IMR-90 (cell line): ENCODE data around the gene LRRC1. TPM values are rescaled to one million over a fixed set of nuclear protein-coding genes. Genes with fewer than 3 reads are reported as not detected.

Experiments used
- ATAC-seq: fragments of 200-7000 bp; cut with Tn5 transposase; 2 replicates; pipeline ENCODE4 v1.9.1; 2020; ENCODE audit warnings: low read depth, mild to moderate bottlenecking, moderate library complexity
- BruUV-seq: library from RNA; stranded (reverse); fragments of 400-500 nt; replicated peaks from 2 replicates; lab custom pipeline; 2021; lab: Mats Ljungman, UMichigan
- CTCF ChIA-PET: fragments of 300-600 bp; formaldehyde crosslinking; extraction: SDS; loops from one replicate; lab custom pipeline; 2021; ENCODE audit warnings: antibody characterized with exemption; lab: Yijun Ruan, JAX
- POLR2A ChIA-PET: fragments of 300-600 bp; sonication (Branson Sonifier 250); formaldehyde crosslinking; loops from one replicate; lab custom pipeline; 2022; ENCODE audit warnings: antibody characterized with exemption; ENCODE audit not compliant: unreplicated experiment; lab: Charles Lee
- DNase-seq: peaks from one replicate; pipeline ENCODE4 v3.0.0; 2013
- H2AFZ ChIP-seq: replicated peaks from 2 replicates; pipeline ENCODE3; 2013; ENCODE audit warnings: low read length, mild to moderate bottlenecking; ENCODE audit not compliant: poor library complexity
- H2AK5ac ChIP-seq: 2 replicates; pipeline ENCODE4 v1.6.1; 2013; ENCODE audit warnings: low read depth, low read length, inconsistent platforms
- H2AK9ac ChIP-seq: replicated peaks from 2 replicates; pipeline ENCODE3; 2013; ENCODE audit warnings: mild to moderate bottlenecking, low read depth, low read length, moderate library complexity; ENCODE audit not compliant: poor library complexity
- H2BK120ac ChIP-seq: 2 replicates; pipeline ENCODE4 v1.6.1; 2013; ENCODE audit warnings: low read depth, low read length, inconsistent platforms
- H2BK15ac ChIP-seq: 3 replicates; pipeline ENCODE4 v1.6.1; 2013; ENCODE audit warnings: low read depth, low read length, inconsistent platforms
- H2BK20ac ChIP-seq: 2 replicates; pipeline ENCODE4 v1.6.1; 2013; ENCODE audit warnings: low read depth, mild to moderate bottlenecking, inconsistent platforms, low read length, moderate library complexity
- H2BK5ac ChIP-seq: 2 replicates; pipeline ENCODE4 v1.6.1; 2013; ENCODE audit warnings: mild to moderate bottlenecking, low read depth, low read length, inconsistent platforms; ENCODE audit not compliant: poor library complexity, severe bottlenecking
- H3K14ac ChIP-seq: replicated peaks from 2 replicates; pipeline ENCODE4 v1.6.1; 2013; ENCODE audit warnings: low read depth, low read length, inconsistent platforms
- H3K18ac ChIP-seq: 2 replicates; pipeline ENCODE4 v1.6.1; 2013; ENCODE audit warnings: low read depth, low read length, control low read depth
- H3K23ac ChIP-seq: 2 replicates; pipeline ENCODE4 v1.6.1; 2013; ENCODE audit warnings: low read depth, low read length, inconsistent platforms
- H3K27ac ChIP-seq: 2 replicates; pipeline ENCODE4 v1.5.1; 2013; ENCODE audit warnings: mild to moderate bottlenecking, control low read depth, low read length; ENCODE audit not compliant: insufficient read depth
- H3K27me3 ChIP-seq: 2 replicates; pipeline ENCODE4 v1.6.1; 2013; ENCODE audit warnings: low read length; ENCODE audit not compliant: control insufficient read depth, insufficient read depth
- H3K36me3 ChIP-seq: 2 replicates; pipeline ENCODE4 v1.6.1; 2013; ENCODE audit warnings: low read length, mixed read lengths; ENCODE audit not compliant: control insufficient read depth, insufficient read depth
- H3K4ac ChIP-seq: 2 replicates; pipeline ENCODE4 v1.6.1; 2013; ENCODE audit warnings: low read depth, low read length, inconsistent platforms
- H3K4me1 ChIP-seq: 2 replicates; pipeline ENCODE4 v1.6.1; 2013; ENCODE audit warnings: low read length, mixed read lengths; ENCODE audit not compliant: control insufficient read depth, insufficient read depth
- H3K4me2 ChIP-seq: 2 replicates; pipeline ENCODE4 v1.6.1; 2013; ENCODE audit warnings: low read depth, mild to moderate bottlenecking, control low read depth, low read length, moderate library complexity
- H3K4me3 ChIP-seq: 2 replicates; pipeline ENCODE4 v1.5.1; 2013; ENCODE audit warnings: low read depth, mild to moderate bottlenecking, control low read depth, low read length, moderate library complexity; ENCODE audit not compliant: insufficient read depth
- H3K56ac ChIP-seq: 2 replicates; pipeline ENCODE4 v1.6.1; 2013; ENCODE audit warnings: low read length, inconsistent platforms; ENCODE audit not compliant: insufficient read depth; ENCODE audit errors: extremely low read depth
- H3K79me1 ChIP-seq, 2 experiments: 2 replicates each; pipeline ENCODE4 v1.6.1; 2013; ENCODE audit warnings: low read length in 2 of 2, inconsistent platforms in 1 of 2, low read depth in 1 of 2
- H3K9ac ChIP-seq: 2 replicates; pipeline ENCODE4 v1.6.1; 2013; ENCODE audit warnings: low read depth, low read length, control low read depth
- H3K9me1 ChIP-seq: 2 replicates; pipeline ENCODE4 v1.6.1; 2013; ENCODE audit warnings: low read length, inconsistent platforms; ENCODE audit not compliant: insufficient read depth
- H3K9me3 ChIP-seq: 2 replicates; pipeline ENCODE4 v1.6.1; 2013; ENCODE audit warnings: low read length; ENCODE audit not compliant: control insufficient read depth, insufficient read depth
- H4K20me1 ChIP-seq: 2 replicates; pipeline ENCODE4 v1.6.1; 2013; ENCODE audit warnings: low read length, inconsistent platforms; ENCODE audit not compliant: insufficient read depth
- H4K5ac ChIP-seq: 2 replicates; pipeline ENCODE4 v1.6.1; 2013; ENCODE audit warnings: mild to moderate bottlenecking, low read depth, low read length, control low read depth
- H4K8ac ChIP-seq, 2 experiments: 2 replicates each; pipeline ENCODE4 v1.6.1; 2013; ENCODE audit warnings: low read depth in 2 of 2, low read length in 2 of 2, control low read depth in 1 of 2, inconsistent platforms in 1 of 2
- H4K91ac ChIP-seq: 2 replicates; pipeline ENCODE4 v1.6.1; 2013; ENCODE audit warnings: low read depth, low read length, inconsistent platforms; ENCODE audit not compliant: insufficient read depth
- CEBPB ChIP-seq: IDR thresholded peaks from 2 replicates; pipeline ENCODE4 v1.6.1; 2012; ENCODE audit warnings: low read depth, low read length, improper control_type of control experiment
- POLR2A ChIP-seq: IDR thresholded peaks from 2 replicates; pipeline ENCODE4 v1.6.1; 2012; ENCODE audit warnings: mild to moderate bottlenecking, low read depth, low read length
- RFX5 ChIP-seq: IDR thresholded peaks from 2 replicates; pipeline ENCODE4 v1.8.0; 2012; ENCODE audit warnings: low read depth, mild to moderate bottlenecking, low read length, moderate library complexity
- WGBS, 2 experiments: methylation state at CpG; one replicate each; pipeline versions ENCODE4 v1.1.5 to v1.1.7; 2013; ENCODE audit warnings: missing lambda C conversion rate in 2 of 2; ENCODE audit not compliant: insufficient read length in 1 of 2; ENCODE audit errors: extremely low coverage in 2 of 2; 5-methylcytosine and 5-hydroxymethylcytosine counted together
- dilution Hi-C: fragments of 300-500 bp; cut with HindIII; formaldehyde crosslinking; loops from one replicate; pipeline ENCODE4 v1.14.3; 2018; ENCODE audit warnings: low sequenced_read_pairs; ENCODE audit not compliant: unreplicated experiment
- in situ Hi-C: fragments of 300-500 bp; cut with MboI; formaldehyde crosslinking; loops from 3 replicates; pipeline ENCODE4 v1.14.3; 2019; ENCODE audit warnings: low sequenced_read_pairs, inconsistent platforms, mixed read lengths
- intact Hi-C: fragments of 100-400 bp; cut with micrococcal nuclease; formaldehyde crosslinking; loops from 2 replicates; pipeline ENCODE4 v1.10.0; 2022
- polyA plus RNA-seq, 3 experiments: library from polyadenylated mRNA; depleted of rRNA; stranded (reverse); fragments of >200 nt; gene quantifications; 2 replicates each; pipeline ENCODE4 v1.2.3, GENCODE V29; 2012; ENCODE audit warnings: low replicate concordance in 1 of 3
- total RNA-seq: library from RNA; depleted of rRNA; stranded (reverse); fragments of >200 nt; gene quantifications from 2 replicates; pipeline ENCODE4 v1.2.3, GENCODE V29; 2012

Gene LRRC1
- total and polyA plus RNA-seq, 2 of the 4 experiments (the other 2 are of a cell fraction): 5.1 to 6.1 TPM

GRCh38 chr6:53855940-53856339, 61.1 kb downstream of the LRRC1 start:
- Histone ChIP-seq H3K56ac (no peak overlapping the region), H3K27ac (no peak overlapping the region), H2AK5ac (no peak overlapping the region), H2BK20ac (no peak overlapping the region), H3K79me1 (peaks cover 26 to 37% of the 10 kb centered on the region in 2 experiments), H3K9me1 (peaks cover 3% of the 10 kb centered on the region; the same call in 1 of the 2 replicates), H3K4me1 (peaks cover 4% of the 10 kb centered on the region), H2AK9ac (no peak overlapping the region), H2AFZ (no peak overlapping the region), H3K23ac (no peak overlapping the region), H3K18ac (no peak overlapping the region), H3K4me3 (no peak overlapping the region), H3K36me3 (no peaks in the 10 kb centered on the region), H3K14ac (no peak overlapping the region), H4K8ac (no peak overlapping the region), H3K4me2 (no peak overlapping the region), H4K5ac (no peak overlapping the region), H3K4ac (no peak overlapping the region), H3K9me3 (no peaks in the 10 kb centered on the region), H4K91ac (no peak overlapping the region), H2BK120ac (no peak overlapping the region), H3K9ac (no peak overlapping the region), H2BK15ac (no peak overlapping the region), H2BK5ac (no peak overlapping the region), H3K27me3 (no peaks in the 10 kb centered on the region), H4K20me1 (no peaks in the 10 kb centered on the region; the same call in 1 of the 2 replicates)
- no TSS peak for BruUV-seq
- no peak for DNase-seq
- dilution Hi-C loops: no loop called here
- ChIA-PET CTCF (no interaction called here), POLR2A (no interaction called here)
- ATAC-seq: no peak
- TF ChIP-seq RFX5: no peak
- TF ChIP-seq POLR2A: no peak
- TF ChIP-seq CEBPB: no peak
- intact Hi-C loops: no loop called here
- WGBS, 2 experiments: no CpG with 5 or more reads among the region's 2 CpGs
- in situ Hi-C loops: no loop called here
